PFSK-1 (cell line): Measurements from ENCODE around the gene ELN.

Experiments
- FOXP2 ChIP-seq: optimal IDR thresholded peaks from 2 replicates; pipeline ENCODE3; 2011; ENCODE audit warnings: borderline replicate concordance, control low read depth, inconsistent platforms; ENCODE audit not compliant: insufficient read depth; ENCODE audit errors: extremely low read length, extremely low read depth
- POLR2AphosphoS5 ChIP-seq: IDR thresholded peaks from 2 replicates; pipeline ENCODE4 v1.6.1; 2012; ENCODE audit warnings: low read depth, mild to moderate bottlenecking, control low read depth, low read length, moderate library complexity

GRCh38 chr7:74069790-74070618, 42.0 kb downstream of the ELN start:
- TF ChIP-seq POLR2AphosphoS5: no peak
- no peak for TF ChIP-seq FOXP2
